GM19099 (cell line): ENCODE measurements around the gene FOXL3.

Experiments
- POLR2A ChIP-seq: IDR thresholded peaks from 3 replicates; pipeline ENCODE4 v1.6.1; 2011; ENCODE audit warnings: low read depth; ENCODE audit not compliant: insufficient read length; ENCODE audit errors: extremely low read depth

Gene FOXL3

GRCh38 chr7:264541-265191 lies 25.3 kb upstream of the FOXL3 start:
- no peak for TF ChIP-seq POLR2A

DNA sequence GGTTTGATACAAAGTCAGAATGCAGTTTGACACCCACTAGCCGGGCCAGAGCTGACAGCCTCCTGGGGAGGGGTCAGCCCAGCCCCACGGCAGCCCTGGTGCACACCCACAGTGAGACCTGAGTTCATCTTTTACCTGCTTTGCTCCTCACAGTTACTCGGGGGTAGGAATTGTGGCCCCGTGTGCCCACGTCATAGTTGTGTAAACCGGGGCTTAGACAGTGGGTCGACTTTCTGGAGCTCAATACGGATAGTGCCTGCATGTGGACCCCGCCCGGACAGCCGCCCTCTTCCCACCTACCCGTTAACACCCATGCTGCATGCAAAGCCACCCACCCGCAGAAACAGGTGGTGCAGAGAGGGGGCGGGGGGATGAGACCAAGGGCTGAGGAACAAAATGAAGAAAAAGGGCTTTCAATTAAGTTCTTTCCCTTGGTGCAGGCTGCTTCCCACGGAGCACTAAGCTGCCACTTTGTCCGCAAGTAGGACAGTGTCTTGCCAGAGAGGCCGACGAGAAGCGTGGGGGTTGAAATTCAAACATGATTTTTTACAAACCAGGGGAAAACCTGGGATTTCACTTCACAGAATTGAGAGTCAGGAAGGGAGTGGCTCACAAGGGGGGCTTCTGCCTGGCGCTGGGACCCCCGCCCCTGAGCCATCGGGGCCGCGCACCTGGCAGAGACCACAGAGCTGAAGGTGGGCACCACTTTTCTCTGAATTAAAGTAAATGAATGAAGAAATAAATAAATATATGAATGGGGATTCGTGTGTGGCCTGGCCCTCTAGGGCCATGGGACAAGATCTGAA lies 24.6 kb upstream of the FOXL3 start:
- TF ChIP-seq POLR2A: no peak

GRCh38 chr7:265998-266850 lies 23.7 kb upstream of the FOXL3 start:
- no peak for TF ChIP-seq POLR2A

DNA sequence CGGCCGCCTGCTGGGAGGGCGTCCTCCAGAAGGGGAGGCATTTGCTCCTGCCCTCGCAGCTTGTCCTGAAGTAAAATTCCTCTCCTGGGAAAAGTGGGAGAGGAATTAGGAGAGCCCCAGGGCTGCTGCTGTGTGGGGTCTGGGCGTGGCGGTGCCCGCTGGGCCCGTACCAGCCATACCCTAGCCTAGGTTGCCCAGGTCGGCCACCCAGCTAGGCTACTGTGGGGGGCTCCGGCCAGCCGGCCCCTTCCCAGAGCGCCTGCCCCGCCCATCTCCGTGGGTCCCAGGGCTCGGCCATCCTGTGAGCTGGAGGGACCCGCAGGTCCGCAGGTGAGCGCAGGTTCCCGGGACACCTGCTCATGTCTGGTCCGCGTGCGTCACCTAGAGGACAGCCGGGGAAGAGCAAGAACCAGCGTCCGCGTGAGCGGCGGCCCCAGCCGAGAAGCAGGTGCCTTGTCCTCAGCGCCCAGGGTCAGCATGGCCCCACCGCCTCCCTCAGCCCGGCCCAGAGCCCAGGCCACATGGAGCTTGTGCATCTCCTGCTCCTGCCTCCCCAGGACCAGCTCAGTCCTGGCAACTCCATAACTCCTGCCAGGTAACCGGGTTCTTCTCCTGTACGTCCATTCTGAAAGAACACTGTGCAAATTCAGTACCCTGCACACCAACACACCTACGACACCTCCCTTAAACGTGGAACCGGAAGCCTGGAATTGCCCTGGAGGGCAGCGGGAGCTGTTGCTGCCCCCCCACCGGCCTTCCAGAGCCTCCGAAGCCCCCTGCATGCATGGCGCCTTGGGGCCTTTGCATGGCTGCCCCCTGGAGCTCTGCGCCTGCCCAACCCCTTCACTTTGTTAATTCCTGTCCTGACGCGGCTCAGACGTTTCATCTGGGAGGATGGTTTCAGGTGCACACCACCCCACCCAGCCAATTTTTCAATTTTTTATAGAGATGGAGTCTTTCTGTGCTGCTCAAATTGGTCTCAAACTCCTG lies 22.8 kb upstream of the FOXL3 start:
- no peak for TF ChIP-seq POLR2A

- no peak for TF ChIP-seq POLR2A
Observed at GRCh38 chr7:268991-269390, 21.0 kb upstream of the FOXL3 start.

GRCh38 chr7:269721-270120 lies 20.2 kb upstream of the FOXL3 start:
- no peak for TF ChIP-seq POLR2A

DNA sequence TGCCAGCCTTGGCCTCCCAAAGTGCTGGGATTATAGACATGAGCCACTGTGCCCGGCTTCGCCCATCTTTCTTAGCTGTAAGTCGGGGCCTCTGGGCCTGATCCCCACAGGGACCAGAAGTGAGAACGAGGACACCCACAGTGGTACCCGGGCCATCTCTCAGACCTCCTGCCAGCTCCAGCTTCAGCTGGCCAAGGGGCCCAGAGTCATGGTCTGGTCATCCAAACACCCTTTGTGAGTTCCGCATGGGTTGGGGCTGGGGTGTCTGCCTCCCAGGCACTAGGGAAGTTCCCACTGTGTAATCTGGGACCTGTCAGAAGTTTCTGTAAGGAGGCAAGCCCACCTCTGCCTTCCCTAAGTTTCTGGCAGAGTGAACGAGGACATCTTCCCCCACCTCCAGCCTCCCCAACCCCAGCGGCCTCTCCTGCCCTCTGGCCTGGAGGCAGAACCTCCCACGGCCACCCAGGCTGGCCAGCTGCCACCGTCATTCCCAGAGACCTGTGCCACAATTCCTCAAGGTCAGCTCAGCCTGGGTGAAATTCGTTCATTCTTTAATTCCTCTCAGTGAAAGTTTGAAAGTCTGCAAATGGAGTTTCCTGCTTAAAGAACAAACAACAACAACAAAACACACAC lies 19.5 kb upstream of the FOXL3 start:
- no peak for TF ChIP-seq POLR2A

GRCh38 chr7:271266-272107 lies 18.5 kb upstream of the FOXL3 start:
- no peak for TF ChIP-seq POLR2A

GRCh38 chr7:272108-272615 lies 17.8 kb upstream of the FOXL3 start:
- no peak for TF ChIP-seq POLR2A

DNA sequence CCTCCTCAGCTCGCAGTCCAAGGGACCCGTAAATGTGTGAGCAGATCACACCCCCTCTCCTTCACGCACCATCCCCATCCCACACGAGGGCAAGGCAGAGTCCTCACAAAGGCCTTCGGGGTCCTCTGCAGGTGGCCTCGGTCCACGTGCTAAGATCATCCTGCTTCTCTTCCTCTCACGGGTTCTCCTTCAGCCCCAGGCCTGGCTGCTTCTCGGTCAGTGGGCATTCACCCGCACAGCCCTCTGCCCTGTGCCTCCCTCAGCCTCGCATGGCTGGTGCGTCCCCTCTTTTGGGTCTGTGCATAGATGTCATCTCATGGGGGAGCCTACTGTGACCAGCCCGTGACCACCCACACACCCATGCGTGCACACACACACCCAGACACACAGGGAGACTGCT lies 17.3 kb upstream of the FOXL3 start:
- no peak for TF ChIP-seq POLR2A

DNA sequence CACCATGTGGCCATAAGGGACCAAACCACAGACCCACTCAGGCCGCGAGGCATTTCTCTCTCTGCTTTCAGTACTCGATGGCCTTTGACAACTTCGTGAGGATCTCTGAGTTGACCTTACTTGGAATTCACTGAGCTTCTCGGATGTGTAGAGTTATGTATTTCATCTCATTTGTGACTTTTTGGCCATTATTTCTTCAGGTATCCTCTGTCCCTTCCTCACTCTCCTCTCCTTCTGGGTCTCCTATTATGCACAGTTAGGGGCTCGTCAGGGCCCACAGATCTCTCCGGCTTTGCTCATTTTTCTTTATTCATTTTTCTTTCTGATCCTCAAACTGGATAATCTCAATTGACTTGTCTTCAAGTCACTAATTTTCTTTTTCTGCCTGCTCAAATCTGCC lies 16.6 kb upstream of the FOXL3 start:
- TF ChIP-seq POLR2A: no peak

GRCh38 chr7:274266-274665 lies 15.7 kb upstream of the FOXL3 start:
- no peak for TF ChIP-seq POLR2A

DNA sequence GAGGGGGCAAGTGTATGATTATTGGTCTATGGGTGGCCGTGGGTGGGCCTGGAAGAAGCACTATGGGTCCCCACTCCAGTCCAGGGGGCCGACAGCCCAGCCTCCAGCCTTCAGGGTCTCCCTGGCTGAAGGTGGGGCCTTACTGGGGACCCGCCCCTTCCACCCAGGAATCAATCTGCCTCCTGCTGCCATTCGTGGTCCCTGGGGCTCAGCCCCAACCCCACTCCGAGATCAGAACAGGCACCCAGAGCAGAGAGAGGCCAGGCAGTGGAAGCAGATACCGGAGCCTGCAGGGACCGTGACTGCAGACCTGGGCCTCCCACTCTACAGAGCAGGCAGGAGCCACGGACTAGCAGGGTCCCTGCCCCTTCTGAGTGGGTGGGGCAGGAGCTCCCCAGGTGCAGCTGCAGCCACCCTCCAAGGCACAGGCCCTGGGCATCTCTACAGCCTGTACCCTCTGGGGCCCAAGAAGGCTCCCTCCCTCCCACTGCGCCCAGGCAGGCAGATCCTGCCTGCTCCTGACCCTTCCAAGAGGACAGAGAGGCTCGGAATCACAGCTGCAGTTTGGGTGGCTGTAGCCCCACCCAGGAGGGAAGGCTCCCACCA lies 13.6 kb upstream of the FOXL3 start:
- TF ChIP-seq POLR2A: no peak

DNA sequence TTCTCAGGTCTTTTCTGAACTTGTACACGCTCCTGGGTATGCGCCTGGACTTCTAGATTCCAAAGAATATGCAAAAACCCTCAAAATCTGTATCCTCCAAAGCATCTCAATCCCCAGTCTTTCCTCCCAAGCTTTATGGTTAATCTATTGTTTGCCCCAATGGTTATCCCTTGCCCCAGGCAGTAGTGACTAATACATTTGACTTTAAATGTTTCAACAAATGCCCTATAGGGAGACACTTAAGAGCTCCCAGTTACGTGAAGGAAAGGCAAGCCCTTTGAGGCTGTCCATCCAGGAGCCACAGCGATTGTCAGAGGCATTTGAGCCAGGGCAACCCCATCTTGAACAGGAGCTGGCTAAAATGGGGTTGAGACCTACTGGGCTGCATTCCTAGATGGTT lies 12.7 kb upstream of the FOXL3 start:
- no peak for TF ChIP-seq POLR2A
